Upper lobe of left lung (tissue), 4 donors: Measurements from ENCODE around the gene ATF6.

Experiments used
- CTCF ChIP-seq, 6 experiments: fragments of 450-650 bp in 4 of 6; fragments of 200-600 bp in 2 of 6; sonication (generic) in 2 of 6; IDR thresholded peaks; one replicate each; pipeline ENCODE4 v1.5.1; 2016 to 2019; ENCODE audit warnings: antibody characterized with exemption in 6 of 6
- EP300 ChIP-seq, 4 donors: sonication (generic); formaldehyde crosslinking; IDR thresholded peaks; one replicate each; pipeline ENCODE4 v1.5.1; 2017; ENCODE audit warnings: antibody characterized with exemption in 4 of 4, control low read depth in 2 of 4
- POLR2A ChIP-seq, 4 donors: fragments of 450-650 bp; IDR thresholded peaks; one replicate each; pipeline ENCODE4 v1.5.1; 2016 to 2017; ENCODE audit warnings: antibody characterized with exemption in 4 of 4, mild to moderate bottlenecking in 2 of 4
- POLR2AphosphoS5 ChIP-seq, 2 donors: sonication (generic); formaldehyde crosslinking; IDR thresholded peaks; one replicate each; pipeline ENCODE4 v1.5.1; 2017; ENCODE audit warnings: antibody characterized with exemption in 2 of 2

DNA sequence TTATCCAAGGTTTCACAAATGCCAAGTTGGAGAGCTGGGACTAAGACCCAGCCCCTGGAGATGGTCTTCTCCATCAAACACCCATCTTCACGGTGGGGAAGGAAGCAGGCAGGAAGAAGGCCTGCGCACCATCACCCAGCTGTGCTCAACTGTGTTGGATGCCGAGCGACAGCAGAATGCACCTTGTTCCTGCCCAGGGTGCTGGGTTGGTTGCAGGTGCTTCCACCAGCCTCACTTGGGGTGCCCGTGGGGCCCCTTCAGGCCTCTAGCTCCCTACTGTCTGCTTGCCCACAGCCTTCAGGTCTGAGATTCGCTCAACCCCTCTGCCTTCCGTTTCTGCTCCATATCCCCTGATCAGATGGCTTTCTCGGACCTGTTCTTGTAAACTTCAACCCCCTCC is 215.0 kb downstream of the ATF6 start:
- no peak for TF ChIP-seq CTCF (IDR thresholded peaks at IDR 0.05)
- TF ChIP-seq POLR2A (IDR thresholded peaks at IDR 0.05), result no peak
- TF ChIP-seq EP300 (IDR thresholded peaks at IDR 0.05), result no peak
- TF ChIP-seq POLR2AphosphoS5 (IDR thresholded peaks at IDR 0.05), result no peak
